ENCODE measurements around the gene MGAT4A. TPM values are rescaled to one million over a fixed set of nuclear protein-coding genes. Genes with fewer than 3 reads are reported as not detected.
A peak's percentile ranks its signal among the peaks of the same experiment; 100 is the strongest.

The MGAT4A gene
- polyA plus RNA-seq, 4 donors, result 28.9 to 50.4 (median 37.1) TPM

GRCh38 chr2:98586551-98587140 lies 144.3 kb downstream of the MGAT4A start:
- no peak for FAIRE-seq
- Histone ChIP-seq H3K36me3 (ENCODE audit: control insufficient read depth in 3 of 3, insufficient read depth in 2 of 3, low read depth in 1 of 3, low read length in 3 of 3) (peaks cover 0 to 24% (median 0%) of the 10 kb centered on the region in 3 donors), H3K27me3 (ENCODE audit: control insufficient read depth in 3 of 3, insufficient read depth in 3 of 3, low read length in 3 of 3) (no peaks in the 10 kb centered on the region), H3K27ac (ENCODE audit: low read depth in 1 of 3, low read length in 2 of 3) (no peak overlapping the region), H3K4me3 (ENCODE audit: low read depth in 1 of 3, low read length in 3 of 3) (no peak overlapping the region), H3K4me1 (ENCODE audit: control insufficient read depth in 3 of 3, insufficient read depth in 2 of 3, low read depth in 1 of 3, low read length in 2 of 3) (peaks cover 0 to 9% (median 0%) of the 10 kb centered on the region in 3 donors), H3K9me3 (ENCODE audit: control insufficient read depth in 2 of 2, insufficient read depth in 1 of 2, low read depth in 1 of 2, low read length in 1 of 2) (no peaks in the 10 kb centered on the region)
- 92 to 98% (median 96%) methylated on average over 6 of the region's 6 CpGs for WGBS, 3 donors
- DNase-seq, result no peak

- no peaks in the 10 kb centered on the region for H3K9me3 ChIP-seq (ENCODE audit: control insufficient read depth in 2 of 2, insufficient read depth in 1 of 2, low read depth in 1 of 2, low read length in 1 of 2)
- no peaks in the 10 kb centered on the region for H3K27me3 ChIP-seq (ENCODE audit: control insufficient read depth in 3 of 3, insufficient read depth in 3 of 3, low read length in 3 of 3)
- no peak overlapping the region for H3K4me3 ChIP-seq (ENCODE audit: low read depth in 1 of 3, low read length in 3 of 3)
- FAIRE-seq (no peak), DNase-seq (no peak)
- H3K27ac ChIP-seq (ENCODE audit: low read depth in 1 of 3, low read length in 2 of 3), result no peak overlapping the region
- 36 to 80% (median 58%) methylated on average over 10 of the region's 10 CpGs for WGBS, 3 donors
- H3K36me3 ChIP-seq (ENCODE audit: control insufficient read depth in 3 of 3, insufficient read depth in 2 of 3, low read depth in 1 of 3, low read length in 3 of 3), result peaks cover 0 to 27% (median 0%) of the 10 kb centered on the region in 3 donors
- peaks cover 0 to 9% (median 0%) of the 10 kb centered on the region in 3 donors for H3K4me1 ChIP-seq (ENCODE audit: control insufficient read depth in 3 of 3, insufficient read depth in 2 of 3, low read depth in 1 of 3, low read length in 2 of 3)
Measured at GRCh38 chr2:98585386-98585785, 145.5 kb downstream of the MGAT4A start.

- DNase-seq, result peak; percentile 76 to 77
- H3K9me3 ChIP-seq (ENCODE audit: control insufficient read depth in 2 of 2, insufficient read depth in 1 of 2, low read depth in 1 of 2, low read length in 1 of 2), result no peaks in the 10 kb centered on the region
- H3K4me3 ChIP-seq (ENCODE audit: low read depth in 1 of 3, low read length in 3 of 3), result no peak overlapping the region
- H3K27ac ChIP-seq (ENCODE audit: low read depth in 1 of 3, low read length in 2 of 3), result peak overlapping the region in 2 of 3 donors; percentile 35 to 78
- WGBS, 3 donors, result 34 to 77% (median 59%) methylated on average over 10 of the region's 10 CpGs
- no peaks in the 10 kb centered on the region for H3K27me3 ChIP-seq (ENCODE audit: control insufficient read depth in 3 of 3, insufficient read depth in 3 of 3, low read length in 3 of 3)
- peaks cover 0 to 9% (median 0%) of the 10 kb centered on the region in 3 donors for H3K4me1 ChIP-seq (ENCODE audit: control insufficient read depth in 3 of 3, insufficient read depth in 2 of 3, low read depth in 1 of 3, low read length in 2 of 3)
- no peak for FAIRE-seq
- H3K36me3 ChIP-seq (ENCODE audit: control insufficient read depth in 3 of 3, insufficient read depth in 2 of 3, low read depth in 1 of 3, low read length in 3 of 3), result peaks cover 0 to 31% (median 0%) of the 10 kb centered on the region in 3 donors
Measured at GRCh38 chr2:98583816-98584618, 146.9 kb downstream of the MGAT4A start.

- FAIRE-seq, result no peak
- Histone ChIP-seq H3K9me3 (ENCODE audit: control insufficient read depth in 2 of 2, insufficient read depth in 1 of 2, low read depth in 1 of 2, low read length in 1 of 2) (no peaks in the 10 kb centered on the region), H3K27ac (ENCODE audit: low read depth in 1 of 3, low read length in 2 of 3) (no peak overlapping the region), H3K27me3 (ENCODE audit: control insufficient read depth in 3 of 3, insufficient read depth in 3 of 3, low read length in 3 of 3) (no peaks in the 10 kb centered on the region), H3K36me3 (ENCODE audit: control insufficient read depth in 3 of 3, insufficient read depth in 2 of 3, low read depth in 1 of 3, low read length in 3 of 3) (peaks cover 0 to 31% (median 0%) of the 10 kb centered on the region in 3 donors), H3K4me3 (ENCODE audit: low read depth in 1 of 3, low read length in 3 of 3) (no peak overlapping the region), H3K4me1 (ENCODE audit: control insufficient read depth in 3 of 3, insufficient read depth in 2 of 3, low read depth in 1 of 3, low read length in 2 of 3) (peaks cover 0 to 9% (median 0%) of the 10 kb centered on the region in 3 donors)
- no peak for DNase-seq
- WGBS, 3 donors, result 93 to 98% (median 96%) methylated on average over 7 of the region's 7 CpGs
Measured at GRCh38 chr2:98583276-98583675, 147.7 kb downstream of the MGAT4A start.

GRCh38 chr2:98582523-98582922 lies 148.4 kb downstream of the MGAT4A start:
- Histone ChIP-seq H3K9me3 (ENCODE audit: control insufficient read depth in 2 of 2, insufficient read depth in 1 of 2, low read depth in 1 of 2, low read length in 1 of 2) (no peaks in the 10 kb centered on the region), H3K27ac (ENCODE audit: low read depth in 1 of 3, low read length in 2 of 3) (no peak overlapping the region), H3K27me3 (ENCODE audit: control insufficient read depth in 3 of 3, insufficient read depth in 3 of 3, low read length in 3 of 3) (no peaks in the 10 kb centered on the region), H3K4me3 (ENCODE audit: low read depth in 1 of 3, low read length in 3 of 3) (no peak overlapping the region), H3K4me1 (ENCODE audit: control insufficient read depth in 3 of 3, insufficient read depth in 2 of 3, low read depth in 1 of 3, low read length in 2 of 3) (peaks cover 0 to 9% (median 0%) of the 10 kb centered on the region in 3 donors), H3K36me3 (ENCODE audit: control insufficient read depth in 3 of 3, insufficient read depth in 2 of 3, low read depth in 1 of 3, low read length in 3 of 3) (peaks cover 0 to 38% (median 0%) of the 10 kb centered on the region in 3 donors)
- DNase-seq (no peak), FAIRE-seq (no peak)
- 96 to 98% (median 96%) methylated on average over 9 of the region's 9 CpGs for WGBS, 3 donors

- 90 to 96% (median 92%) methylated on average over 10 of the region's 10 CpGs for WGBS, 3 donors
- Histone ChIP-seq H3K4me3 (ENCODE audit: low read depth in 1 of 3, low read length in 3 of 3) (no peak overlapping the region), H3K27me3 (ENCODE audit: control insufficient read depth in 3 of 3, insufficient read depth in 3 of 3, low read length in 3 of 3) (no peaks in the 10 kb centered on the region), H3K9me3 (ENCODE audit: control insufficient read depth in 2 of 2, insufficient read depth in 1 of 2, low read depth in 1 of 2, low read length in 1 of 2) (no peaks in the 10 kb centered on the region), H3K4me1 (ENCODE audit: control insufficient read depth in 3 of 3, insufficient read depth in 2 of 3, low read depth in 1 of 3, low read length in 2 of 3) (peaks cover 0 to 9% (median 0%) of the 10 kb centered on the region in 3 donors), H3K36me3 (ENCODE audit: control insufficient read depth in 3 of 3, insufficient read depth in 2 of 3, low read depth in 1 of 3, low read length in 3 of 3) (peaks cover 0 to 46% (median 0%) of the 10 kb centered on the region in 3 donors), H3K27ac (ENCODE audit: low read depth in 1 of 3, low read length in 2 of 3) (no peak overlapping the region)
- DNase-seq (no peak), FAIRE-seq (no peak)
Measured at GRCh38 chr2:98580656-98581284, 150.2 kb downstream of the MGAT4A start.

GRCh38 chr2:98579926-98580325 lies 151.0 kb downstream of the MGAT4A start:
- 82 to 87% (median 84%) methylated on average over 7 of the region's 7 CpGs for WGBS, 3 donors
- DNase-seq (no peak), FAIRE-seq (no peak)
- H3K4me3 ChIP-seq (ENCODE audit: low read depth in 1 of 3, low read length in 3 of 3), result no peak overlapping the region
- H3K4me1 ChIP-seq (ENCODE audit: control insufficient read depth in 3 of 3, insufficient read depth in 2 of 3, low read depth in 1 of 3, low read length in 2 of 3), result peaks cover 0 to 9% (median 0%) of the 10 kb centered on the region in 3 donors
- H3K9me3 ChIP-seq (ENCODE audit: control insufficient read depth in 2 of 2, insufficient read depth in 1 of 2, low read depth in 1 of 2, low read length in 1 of 2), result no peaks in the 10 kb centered on the region
- no peaks in the 10 kb centered on the region for H3K27me3 ChIP-seq (ENCODE audit: control insufficient read depth in 3 of 3, insufficient read depth in 3 of 3, low read length in 3 of 3)
- peaks cover 0 to 44% (median 0%) of the 10 kb centered on the region in 3 donors for H3K36me3 ChIP-seq (ENCODE audit: control insufficient read depth in 3 of 3, insufficient read depth in 2 of 3, low read depth in 1 of 3, low read length in 3 of 3)
- H3K27ac ChIP-seq (ENCODE audit: low read depth in 1 of 3, low read length in 2 of 3), result no peak overlapping the region

- no peaks in the 10 kb centered on the region for H3K9me3 ChIP-seq (ENCODE audit: control insufficient read depth in 2 of 2, insufficient read depth in 1 of 2, low read depth in 1 of 2, low read length in 1 of 2)
- peaks cover 0 to 46% (median 0%) of the 10 kb centered on the region in 3 donors for H3K36me3 ChIP-seq (ENCODE audit: control insufficient read depth in 3 of 3, insufficient read depth in 2 of 3, low read depth in 1 of 3, low read length in 3 of 3)
- no peak overlapping the region for H3K27ac ChIP-seq (ENCODE audit: low read depth in 1 of 3, low read length in 2 of 3)
- WGBS, 3 donors, result 93 to 95% (median 94%) methylated on average over 9 of the region's 9 CpGs
- no peak for FAIRE-seq
- no peaks in the 10 kb centered on the region for H3K27me3 ChIP-seq (ENCODE audit: control insufficient read depth in 3 of 3, insufficient read depth in 3 of 3, low read length in 3 of 3)
- no peaks in the 10 kb centered on the region for H3K4me1 ChIP-seq (ENCODE audit: control insufficient read depth in 3 of 3, insufficient read depth in 2 of 3, low read depth in 1 of 3, low read length in 2 of 3)
- DNase-seq, result no peak
- H3K4me3 ChIP-seq (ENCODE audit: low read depth in 1 of 3, low read length in 3 of 3), result no peak overlapping the region
Measured at GRCh38 chr2:98578231-98578630, 152.7 kb downstream of the MGAT4A start.
